ENCODE data around the gene MYL6B.

GRCh38 chr12:56158029-56158925 is 5.9 kb downstream of the MYL6B start, which contains the start of gene MYL6:
- TF ChIP-seq, protein P1, sequence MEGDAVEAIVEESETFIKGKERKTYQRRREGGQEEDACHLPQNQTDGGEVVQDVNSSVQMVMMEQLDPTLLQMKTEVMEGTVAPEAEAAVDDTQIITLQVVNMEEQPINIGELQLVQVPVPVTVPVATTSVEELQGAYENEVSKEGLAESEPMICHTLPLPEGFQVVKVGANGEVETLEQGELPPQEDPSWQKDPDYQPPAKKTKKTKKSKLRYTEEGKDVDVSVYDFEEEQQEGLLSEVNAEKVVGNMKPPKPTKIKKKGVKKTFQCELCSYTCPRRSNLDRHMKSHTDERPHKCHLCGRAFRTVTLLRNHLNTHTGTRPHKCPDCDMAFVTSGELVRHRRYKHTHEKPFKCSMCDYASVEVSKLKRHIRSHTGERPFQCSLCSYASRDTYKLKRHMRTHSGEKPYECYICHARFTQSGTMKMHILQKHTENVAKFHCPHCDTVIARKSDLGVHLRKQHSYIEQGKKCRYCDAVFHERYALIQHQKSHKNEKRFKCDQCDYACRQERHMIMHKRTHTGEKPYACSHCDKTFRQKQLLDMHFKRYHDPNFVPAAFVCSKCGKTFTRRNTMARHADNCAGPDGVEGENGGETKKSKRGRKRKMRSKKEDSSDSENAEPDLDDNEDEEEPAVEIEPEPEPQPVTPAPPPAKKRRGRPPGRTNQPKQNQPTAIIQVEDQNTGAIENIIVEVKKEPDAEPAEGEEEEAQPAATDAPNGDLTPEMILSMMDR (IDR thresholded peaks at IDR 0.05): no peak
- TF ChIP-seq EZH2 (IDR thresholded peaks at IDR 0.05) (no peak), EZH2phosphoT487 (IDR thresholded peaks at IDR 0.05) (no peak)
